ENCODE results near the gene PXMP4.
"Not testable (repeated sequence)": the region's sequence is repeated elsewhere in the genome, so short reads cannot be mapped to it uniquely, and the experiment has no call there.

PXMP4 gene

GRCh38 chr20:33719989-33720709 is at the start of gene PXMP4:
PXMP4 (minus strand) TSS chr20:33720310; CDS start chr20:33720207, 103 bp downstream.
- DNase-seq: peak; percentile 99

- no peak for DNase-seq
Measured at GRCh38 chr20:33769043-33769442, 48.9 kb upstream of the PXMP4 start.

- no peak for DNase-seq
Measured at GRCh38 chr20:33767777-33768138, 47.6 kb upstream of the PXMP4 start.

- DNase-seq: no peak
Measured at GRCh38 chr20:33766686-33767085, 46.6 kb upstream of the PXMP4 start.

- DNase-seq: no peak
Measured at GRCh38 chr20:33765592-33765991, 45.5 kb upstream of the PXMP4 start.

- DNase-seq: no peak
Measured at GRCh38 chr20:33765099-33765498, 45.0 kb upstream of the PXMP4 start.

GRCh38 chr20:33761698-33762250 is 41.7 kb upstream of the PXMP4 start:
- DNase-seq: no peak

GRCh38 chr20:33757458-33757857 is 37.3 kb upstream of the PXMP4 start:
- no peak for DNase-seq

- DNase-seq: no peak
Measured at GRCh38 chr20:33757046-33757445, 36.9 kb upstream of the PXMP4 start.

GRCh38 chr20:33755936-33756490 is 35.9 kb upstream of the PXMP4 start:
- DNase-seq: not testable (repeated sequence)

GRCh38 chr20:33753763-33754162 is 33.7 kb upstream of the PXMP4 start:
- peak; percentile 51 for DNase-seq

- DNase-seq: no peak
Measured at GRCh38 chr20:33753143-33753542, 33.0 kb upstream of the PXMP4 start.

GRCh38 chr20:33751775-33752174 is 31.7 kb upstream of the PXMP4 start:
- no peak for DNase-seq

GRCh38 chr20:33746325-33746998 is 26.4 kb upstream of the PXMP4 start:
- no peak for DNase-seq

- DNase-seq: no peak
Measured at GRCh38 chr20:33744773-33745385, 24.8 kb upstream of the PXMP4 start.

- DNase-seq: no peak
Measured at GRCh38 chr20:33744181-33744580, 24.1 kb upstream of the PXMP4 start.

- DNase-seq: no peak
Measured at GRCh38 chr20:33740189-33740588, 20.1 kb upstream of the PXMP4 start.

GRCh38 chr20:33739493-33739892 is 19.4 kb upstream of the PXMP4 start:
- DNase-seq: no peak

GRCh38 chr20:33736962-33737361 is 16.9 kb upstream of the PXMP4 start:
- no peak for DNase-seq

- peak; percentile 35 for DNase-seq
Measured at GRCh38 chr20:33733654-33734576, 13.8 kb upstream of the PXMP4 start.

GRCh38 chr20:33732166-33732970 is 12.3 kb upstream of the PXMP4 start:
- DNase-seq: peak; percentile 99

Measured in DMS53 (cell line).